Measurements from ENCODE around the gene GUCY1A2. TPM values are rescaled to one million over a fixed set of nuclear protein-coding genes. Genes with fewer than 3 reads are reported as not detected.

Gene GUCY1A2
- total RNA-seq, 1 experiment from 2014 or later, result 0.55 TPM

GRCh38 chr11:106848526-106848925 is 169.8 kb downstream of the GUCY1A2 start:
- no peak overlapping the region for H3K23ac ChIP-seq (ENCODE audit: insufficient read length, low read depth, low read length)
- Mint-ChIP-seq H3K4me1 (no peaks in the 10 kb centered on the region), H3K27ac (no peak overlapping the region), H3K9me3 (no peaks in the 10 kb centered on the region), H3K27me3 (ENCODE audit: low read depth) (peaks cover 18% of the 10 kb centered on the region), H3K36me3 (ENCODE audit: insufficient read depth in 1 of 3, low read depth in 3 of 3) (no peaks in the 10 kb centered on the region), H3K4me3 (no peak overlapping the region)
- no peak overlapping the region for H2BK120ac ChIP-seq (ENCODE audit: low read depth, low read length, poor library complexity, severe bottlenecking)
- no peak for DNase-seq
- H2BK15ac ChIP-seq (ENCODE audit: low read depth, low read length), result no peak overlapping the region
- H3K27ac ChIP-seq (ENCODE audit: insufficient read length, low read depth, low read length), result no peak overlapping the region
- no peak overlapping the region for H4K91ac ChIP-seq (ENCODE audit: insufficient read length, low read depth, low read length)
- no peak overlapping the region for H3K9ac ChIP-seq (ENCODE audit: extremely low read depth, insufficient read length, low read length)
- H3K56ac ChIP-seq (ENCODE audit: insufficient read length, low read depth, low read length), result no peak overlapping the region
- no peak overlapping the region for H3K4me2 ChIP-seq (ENCODE audit: insufficient read depth, insufficient read length, low read length)
- H2BK5ac ChIP-seq (ENCODE audit: insufficient read length, low read length), result no peak overlapping the region
- H2AK5ac ChIP-seq (ENCODE audit: insufficient read length, low read length), result no peak overlapping the region
- H3T11ph ChIP-seq (ENCODE audit: low read length), result no peak overlapping the region
- H3K4ac ChIP-seq (ENCODE audit: low read depth, low read length), result no peak overlapping the region
- H3K79me2 ChIP-seq (ENCODE audit: insufficient read depth, low read length), result no peaks in the 10 kb centered on the region
- H4K8ac ChIP-seq (replicated peaks; ENCODE audit: insufficient read length, low read depth, low read length), result no peak overlapping the region
- no peak overlapping the region for H2AFZ ChIP-seq (ENCODE audit: low read length)
- no peak overlapping the region for H2BK20ac ChIP-seq (ENCODE audit: low read depth, low read length, poor library complexity, severe bottlenecking)
- H4K20me1 ChIP-seq (ENCODE audit: control insufficient read depth, insufficient read depth, insufficient read length), result no peaks in the 10 kb centered on the region
- no peak overlapping the region for H2BK12ac ChIP-seq (ENCODE audit: insufficient read length, low read depth, low read length)
- H3K79me1 ChIP-seq (ENCODE audit: insufficient read depth, low read depth, low read length, poor library complexity, severe bottlenecking), result no peaks in the 10 kb centered on the region
- no peak overlapping the region for H3K18ac ChIP-seq (ENCODE audit: insufficient read length, low read depth, low read length)
- H4K5ac ChIP-seq (ENCODE audit: insufficient read length, low read depth, low read length), result no peak overlapping the region
- no peaks in the 10 kb centered on the region for H3K4me1 ChIP-seq (ENCODE audit: insufficient read depth, low read length)
- no peaks in the 10 kb centered on the region for H3K23me2 ChIP-seq (ENCODE audit: insufficient read length, low read depth, low read length, poor library complexity, severe bottlenecking)
- H3K9me3 ChIP-seq (ENCODE audit: control insufficient read depth, low read depth, low read length), result no peaks in the 10 kb centered on the region
- no peaks in the 10 kb centered on the region for H3K27me3 ChIP-seq (ENCODE audit: insufficient read depth, low read length)
- no peak overlapping the region for H3K14ac ChIP-seq (ENCODE audit: insufficient read depth, low read length)
- no peak for TF ChIP-seq CTCF (conservative IDR thresholded peaks at IDR 0.05)

Measured in H9 (cell line).